A673 (cell line): Measurements from ENCODE around the gene ADAMTSL3. TPM values are rescaled to one million over a fixed set of nuclear protein-coding genes. Genes with fewer than 3 reads are reported as not detected.

ENCODE experiments used
- BruUV-seq: library from RNA; stranded (reverse); fragments of 400-500 nt; replicated peaks from 2 replicates; lab custom pipeline; 2021; lab: Mats Ljungman, UMichigan
- CTCF ChIA-PET: fragments of 300-600 bp; sonication (Branson Sonifier 250); formaldehyde crosslinking; loops from one replicate; lab custom pipeline; 2022; ENCODE audit warnings: antibody characterized with exemption; lab: Charles Lee
- POLR2A ChIA-PET: fragments of 300-600 bp; sonication (Branson Sonifier 250); formaldehyde crosslinking; loops from one replicate; lab custom pipeline; 2022; ENCODE audit warnings: antibody characterized with exemption; ENCODE audit not compliant: low non-redundant PET; lab: Charles Lee
- DNase-seq: peaks from one replicate; pipeline ENCODE4 v3.0.0-alpha.2; 2015; ENCODE audit warnings: low spot score
- H3K27ac ChIP-seq: fragments of 200-600 bp; sonication (generic); 2 replicates; pipeline ENCODE4 v1.5.1; 2016; ENCODE audit warnings: mixed run types, low read depth, mild to moderate bottlenecking, mixed read lengths, antibody characterized with exemption, low read length; ENCODE audit not compliant: poor library complexity, severe bottlenecking
- H3K27me3 ChIP-seq: fragments of 200-600 bp; sonication (generic); replicated peaks from 2 replicates; pipeline ENCODE4 v1.6.1; 2017; ENCODE audit warnings: mixed run types, low read depth, mild to moderate bottlenecking, mixed read lengths, antibody characterized with exemption, low read length; ENCODE audit not compliant: insufficient read depth, poor library complexity
- H3K36me3 ChIP-seq: fragments of 200-600 bp; sonication (generic); 2 replicates; pipeline ENCODE4 v1.6.1; 2016; ENCODE audit warnings: mixed run types, mild to moderate bottlenecking, mixed read lengths, antibody characterized with exemption, low read length; ENCODE audit not compliant: insufficient read depth, poor library complexity, severe bottlenecking
- H3K4me1 ChIP-seq: fragments of 200-600 bp; sonication (generic); 2 replicates; pipeline ENCODE4 v1.6.1; 2017; ENCODE audit warnings: mixed run types, mild to moderate bottlenecking, mixed read lengths, antibody characterized with exemption, low read length; ENCODE audit not compliant: insufficient read depth, poor library complexity, severe bottlenecking
- H3K4me3 ChIP-seq: fragments of 200-600 bp; sonication (generic); 2 replicates; pipeline ENCODE4 v1.5.1; 2016; ENCODE audit warnings: low read depth, mixed run types, mild to moderate bottlenecking, mixed read lengths, low read length; ENCODE audit not compliant: poor library complexity, severe bottlenecking
- H3K9me3 ChIP-seq: fragments of 200-600 bp; sonication (generic); 2 replicates; pipeline ENCODE4 v1.6.1; 2016; ENCODE audit warnings: mixed run types, low read depth, mild to moderate bottlenecking, mixed read lengths, antibody characterized with exemption, low read length; ENCODE audit not compliant: poor library complexity, severe bottlenecking
- CTCF ChIP-seq: fragments of 300-800, 200-600 bp; sonication (generic); conservative IDR thresholded peaks from 2 replicates; pipeline ENCODE4 v1.5.1; 2017; ENCODE audit warnings: low read depth, mild to moderate bottlenecking, antibody characterized with exemption, low read length, moderate library complexity, mixed read lengths
- EZH2 ChIP-seq: fragments of 200-600 bp; sonication (generic); IDR thresholded peaks from 2 replicates; pipeline ENCODE4 v1.6.1; 2017; ENCODE audit warnings: borderline replicate concordance, low read depth, mild to moderate bottlenecking, mixed read lengths, antibody characterized with exemption, low read length; ENCODE audit not compliant: poor library complexity, severe bottlenecking
- intact Hi-C: fragments of 100-400 bp; cut with micrococcal nuclease; formaldehyde crosslinking; loops from one replicate; pipeline ENCODE4 v1.10.0; 2022; ENCODE audit not compliant: unreplicated experiment
- total RNA-seq: library from RNA; stranded (reverse); gene quantifications from 2 replicates; pipeline ENCODE4 v1.2.3, GENCODE V29; 2021

The ADAMTSL3 gene
- total RNA-seq, 1 experiment from 2014 or later: 0.95 TPM

GRCh38 chr15:83881156-83881555, 227.2 kb downstream of the ADAMTSL3 start:
- CTCF ChIA-PET: no interaction called here
- no TSS peak for BruUV-seq
- Histone ChIP-seq H3K27ac (no peak overlapping the region), H3K4me1 (no peaks in the 10 kb centered on the region), H3K4me3 (no peak overlapping the region), H3K27me3 (no peaks in the 10 kb centered on the region), H3K36me3 (no peaks in the 10 kb centered on the region), H3K9me3 (no peaks in the 10 kb centered on the region)
- intact Hi-C loops: no loop called here
- POLR2A ChIA-PET: no interaction called here
- DNase-seq: no peak
- TF ChIP-seq CTCF (no peak), EZH2 (no peak)

GRCh38 chr15:83886321-83886720, 232.4 kb downstream of the ADAMTSL3 start:
- Histone ChIP-seq H3K27ac (no peak overlapping the region), H3K4me3 (no peak overlapping the region), H3K9me3 (no peaks in the 10 kb centered on the region), H3K4me1 (peaks cover 28% of the 10 kb centered on the region), H3K36me3 (no peaks in the 10 kb centered on the region), H3K27me3 (peaks cover 15% of the 10 kb centered on the region)
- CTCF ChIA-PET: no interaction called here
- BruUV-seq: no TSS peak
- TF ChIP-seq CTCF (no peak), EZH2 (no peak)
- intact Hi-C loops: no loop called here
- POLR2A ChIA-PET: no interaction called here
- DNase-seq: no peak

- Histone ChIP-seq H3K4me1 (peaks cover 29% of the 10 kb centered on the region), H3K9me3 (no peaks in the 10 kb centered on the region), H3K27ac (no peak overlapping the region), H3K36me3 (no peaks in the 10 kb centered on the region), H3K27me3 (peaks cover 15% of the 10 kb centered on the region), H3K4me3 (no peak overlapping the region)
- no peak for DNase-seq
- ChIA-PET CTCF (interaction anchor here (1.0 kb wide), 1 partner anchor 120 kb away, joined by 3 read pairs; no protein-coding TSS in a partner anchor), POLR2A (no interaction called here)
- no TSS peak for BruUV-seq
- TF ChIP-seq CTCF (no peak), EZH2 (no peak)
- intact Hi-C loops: no loop called here
Measured at GRCh38 chr15:83887404-83887803, 233.5 kb downstream of the ADAMTSL3 start.
